ENCODE data around the gene HSF2. TPM values are rescaled to one million over a fixed set of nuclear protein-coding genes. Genes with fewer than 3 reads are reported as not detected.
A peak's percentile ranks its signal among the peaks of the same experiment; 100 is the strongest.

The HSF2 gene
- total and polyA plus RNA-seq, 2 of the 13 experiments (the other 11 are each of a cell fraction or from before 2014, with no cell fraction given) = 24.8 to 26.4 TPM

DNA sequence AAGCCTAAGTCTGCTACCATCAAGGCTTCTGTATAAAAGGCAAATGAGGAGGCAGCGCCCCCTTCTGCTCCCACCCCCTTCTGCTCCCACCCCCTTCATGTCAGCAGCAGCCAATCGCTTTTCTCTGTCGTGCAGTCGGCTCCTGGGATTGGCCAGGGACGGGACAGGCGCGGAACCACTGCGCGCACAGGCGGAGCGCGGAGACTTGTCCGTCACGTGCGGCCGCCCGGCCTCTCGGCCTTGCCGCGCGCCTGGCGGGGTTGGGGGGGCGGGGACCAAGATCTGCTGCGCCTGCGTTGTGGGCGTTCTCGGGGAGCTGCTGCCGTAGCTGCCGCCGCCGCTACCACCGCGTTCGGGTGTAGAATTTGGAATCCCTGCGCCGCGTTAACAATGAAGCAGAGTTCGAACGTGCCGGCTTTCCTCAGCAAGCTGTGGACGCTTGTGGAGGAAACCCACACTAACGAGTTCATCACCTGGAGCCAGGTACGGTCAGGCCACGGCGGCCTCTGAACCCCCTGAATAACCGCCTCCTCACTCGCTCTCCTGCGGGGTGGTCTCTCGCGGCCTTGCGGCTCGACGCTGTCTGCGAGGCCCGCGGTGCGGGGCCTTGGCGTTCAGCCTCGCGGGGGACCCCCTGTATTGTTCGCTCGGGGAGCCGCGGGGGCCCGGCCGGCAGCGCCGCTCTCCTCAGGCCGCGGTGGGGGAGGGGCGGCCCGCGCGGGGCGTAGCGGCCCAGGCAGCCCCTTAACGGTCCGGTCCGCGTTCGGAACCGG, at the start of gene HSF2 (continued):
- 0 out of 2 replicates have a peak, but pooled peaks have one; percentile 24 for TF ChIP-seq GPN1 (CRISPR knock-in tag; IDR thresholded peaks at IDR 0.05; ENCODE audit: borderline replicate concordance)
- TF ChIP-seq NRL (CRISPR knock-in tag; IDR thresholded peaks at IDR 0.05; ENCODE audit: borderline replicate concordance) = peak; percentile 94
- TF ChIP-seq, protein P1, sequence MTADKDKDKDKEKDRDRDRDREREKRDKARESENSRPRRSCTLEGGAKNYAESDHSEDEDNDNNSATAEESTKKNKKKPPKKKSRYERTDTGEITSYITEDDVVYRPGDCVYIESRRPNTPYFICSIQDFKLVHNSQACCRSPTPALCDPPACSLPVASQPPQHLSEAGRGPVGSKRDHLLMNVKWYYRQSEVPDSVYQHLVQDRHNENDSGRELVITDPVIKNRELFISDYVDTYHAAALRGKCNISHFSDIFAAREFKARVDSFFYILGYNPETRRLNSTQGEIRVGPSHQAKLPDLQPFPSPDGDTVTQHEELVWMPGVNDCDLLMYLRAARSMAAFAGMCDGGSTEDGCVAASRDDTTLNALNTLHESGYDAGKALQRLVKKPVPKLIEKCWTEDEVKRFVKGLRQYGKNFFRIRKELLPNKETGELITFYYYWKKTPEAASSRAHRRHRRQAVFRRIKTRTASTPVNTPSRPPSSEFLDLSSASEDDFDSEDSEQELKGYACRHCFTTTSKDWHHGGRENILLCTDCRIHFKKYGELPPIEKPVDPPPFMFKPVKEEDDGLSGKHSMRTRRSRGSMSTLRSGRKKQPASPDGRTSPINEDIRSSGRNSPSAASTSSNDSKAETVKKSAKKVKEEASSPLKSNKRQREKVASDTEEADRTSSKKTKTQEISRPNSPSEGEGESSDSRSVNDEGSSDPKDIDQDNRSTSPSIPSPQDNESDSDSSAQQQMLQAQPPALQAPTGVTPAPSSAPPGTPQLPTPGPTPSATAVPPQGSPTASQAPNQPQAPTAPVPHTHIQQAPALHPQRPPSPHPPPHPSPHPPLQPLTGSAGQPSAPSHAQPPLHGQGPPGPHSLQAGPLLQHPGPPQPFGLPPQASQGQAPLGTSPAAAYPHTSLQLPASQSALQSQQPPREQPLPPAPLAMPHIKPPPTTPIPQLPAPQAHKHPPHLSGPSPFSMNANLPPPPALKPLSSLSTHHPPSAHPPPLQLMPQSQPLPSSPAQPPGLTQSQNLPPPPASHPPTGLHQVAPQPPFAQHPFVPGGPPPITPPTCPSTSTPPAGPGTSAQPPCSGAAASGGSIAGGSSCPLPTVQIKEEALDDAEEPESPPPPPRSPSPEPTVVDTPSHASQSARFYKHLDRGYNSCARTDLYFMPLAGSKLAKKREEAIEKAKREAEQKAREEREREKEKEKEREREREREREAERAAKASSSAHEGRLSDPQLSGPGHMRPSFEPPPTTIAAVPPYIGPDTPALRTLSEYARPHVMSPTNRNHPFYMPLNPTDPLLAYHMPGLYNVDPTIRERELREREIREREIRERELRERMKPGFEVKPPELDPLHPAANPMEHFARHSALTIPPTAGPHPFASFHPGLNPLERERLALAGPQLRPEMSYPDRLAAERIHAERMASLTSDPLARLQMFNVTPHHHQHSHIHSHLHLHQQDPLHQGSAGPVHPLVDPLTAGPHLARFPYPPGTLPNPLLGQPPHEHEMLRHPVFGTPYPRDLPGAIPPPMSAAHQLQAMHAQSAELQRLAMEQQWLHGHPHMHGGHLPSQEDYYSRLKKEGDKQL (CRISPR knock-in tag; IDR thresholded peaks at IDR 0.05; ENCODE audit: low read depth) = no peak
- no peak; the same call in 1 of the 2 replicates for TF ChIP-seq ZNF441 (CRISPR knock-in tag; IDR thresholded peaks at IDR 0.05; ENCODE audit: borderline replicate concordance)
- peak; percentile 73 for TF ChIP-seq TBX2 (CRISPR knock-in tag; IDR thresholded peaks at IDR 0.05; ENCODE audit: borderline replicate concordance)
- TF ChIP-seq ZNF784 (CRISPR knock-in tag; IDR thresholded peaks at IDR 0.05; ENCODE audit: borderline replicate concordance) = peak; percentile 78; the same call in 1 of the 2 replicates
- TF ChIP-seq ZBTB21 (CRISPR knock-in tag; IDR thresholded peaks at IDR 0.05) = no peak; the same call in 1 of the 2 replicates
- no peak for TF ChIP-seq ARID3A (IDR thresholded peaks at IDR 0.05; ENCODE audit: low read depth, low read length)
- TF ChIP-seq ZNF407 (CRISPR knock-in tag; IDR thresholded peaks at IDR 0.05; ENCODE audit: not compliant biosample characterization) = peak; percentile 81
- TF ChIP-seq TGIF2 (CRISPR knock-in tag; IDR thresholded peaks at IDR 0.05) = 0 out of 2 replicates have a peak, but pooled peaks have one; percentile 52
